ENCODE results near the gene JOSD1. TPM values are rescaled to one million over a fixed set of nuclear protein-coding genes. Genes with fewer than 3 reads are reported as not detected.

JOSD1 gene
- total and polyA plus RNA-seq, 4 donors = 3.4 to 20.6 (median 14.7) TPM

DNA sequence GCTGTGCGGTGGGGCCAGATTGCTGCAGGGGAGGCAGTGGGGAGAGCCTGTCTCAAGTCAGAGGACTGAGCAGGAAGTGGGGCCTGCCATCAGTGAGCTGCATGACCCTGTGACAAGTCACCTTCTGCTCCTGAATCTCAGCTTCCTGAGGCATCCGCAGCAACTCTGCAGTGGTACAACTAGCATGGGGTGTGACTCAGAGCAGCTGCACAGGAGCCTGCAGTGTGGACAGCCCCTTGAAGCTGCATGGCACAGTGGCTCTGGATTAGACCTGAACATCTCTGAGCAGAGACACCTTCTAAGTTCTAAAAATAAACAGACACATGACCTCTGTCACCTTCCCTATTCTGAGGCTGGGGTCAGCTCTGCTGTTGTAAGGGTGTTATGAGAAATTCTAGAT is 62.5 kb downstream of the JOSD1 start:
- no peaks in the 10 kb centered on the region for H3K27me3 ChIP-seq (ENCODE audit: control insufficient read depth in 4 of 4, insufficient read depth in 4 of 4, low read length in 3 of 4)
- TF ChIP-seq EGR1 (IDR thresholded peaks at IDR 0.05; ENCODE audit: low read depth in 2 of 2) (no peak), FOXA1 (IDR thresholded peaks at IDR 0.05) (no peak), HNF4G (IDR thresholded peaks at IDR 0.05) (no peak), FOXA2 (IDR thresholded peaks at IDR 0.05) (no peak), SP1 (IDR thresholded peaks at IDR 0.05) (no peak), RAD21 (IDR thresholded peaks at IDR 0.05) (no peak)
- H3K4me3 ChIP-seq (ENCODE audit: low read depth in 1 of 3, low read length in 3 of 3) = no peak overlapping the region
- H3K9me3 ChIP-seq (ENCODE audit: control insufficient read depth in 4 of 4, low read length in 3 of 4) = no peaks in the 10 kb centered on the region
- no peaks in the 10 kb centered on the region for H3K36me3 ChIP-seq (ENCODE audit: control insufficient read depth in 4 of 4, insufficient read depth in 3 of 4, low read depth in 1 of 4, low read length in 3 of 4)
- 89% methylated on average over 2 of the region's 2 CpGs for WGBS
- no peak for DNase-seq (ENCODE audit: low spot score)
- H3K27ac ChIP-seq (ENCODE audit: low read depth in 1 of 2, low read length in 2 of 2) = no peak overlapping the region
- no peaks in the 10 kb centered on the region for H3K4me1 ChIP-seq (ENCODE audit: control insufficient read depth in 4 of 4, insufficient read depth in 4 of 4, low read length in 3 of 4)
- no peak overlapping the region for H3K9ac ChIP-seq (ENCODE audit: low read depth in 1 of 2, low read length in 2 of 2)

Small RNAs within 50 kb of the gene (small RNA-seq; reads per million reads assigned to genes)
- gene AL021707.8 = not detected

Other genes starting within 250 kb of the JOSD1 start
- under 1 TPM in 1 of 2 donors, not detected in 1; 0.05 TPM for gene KCNJ4, start 245.7 kb downstream of the JOSD1 start, total RNA-seq
- not detected for gene KCNJ4, start 245.7 kb downstream of the JOSD1 start, polyA plus RNA-seq
- gene KDELR3, start 232.8 kb downstream of the JOSD1 start, total RNA-seq = 10 to 100 TPM in 1 of 2 donors, 1 to 10 TPM in 1; 8.1 to 12.8 TPM
- 10 to 100 TPM in 1 of 2 donors, 1 to 10 TPM in 1; 3.5 to 10.9 TPM for gene KDELR3, start 232.8 kb downstream of the JOSD1 start, polyA plus RNA-seq
- 100 to 1,000 TPM; 279 to 451 TPM for gene DDX17, start 194.6 kb downstream of the JOSD1 start, total RNA-seq
- 10 to 100 TPM; 46.3 to 67.3 TPM for gene DDX17, start 194.6 kb downstream of the JOSD1 start, polyA plus RNA-seq
- 1 to 10 TPM in 1 of 2 donors, under 1 TPM in 1; 0.25 to 6.8 TPM for gene DMC1, start 130.8 kb downstream of the JOSD1 start, total RNA-seq
- 1 to 10 TPM in 1 of 2 donors, not detected in 1; 1.1 TPM for gene DMC1, start 130.8 kb downstream of the JOSD1 start, polyA plus RNA-seq
- under 1 TPM; 0.05 to 0.42 TPM for gene FAM227A, start 44.6 kb downstream of the JOSD1 start, total RNA-seq
- under 1 TPM; 0.01 to 0.03 TPM for gene FAM227A, start 44.6 kb downstream of the JOSD1 start, polyA plus RNA-seq
- gene CBY1, start 44.3 kb downstream of the JOSD1 start, total RNA-seq = 1 to 10 TPM; 6.3 to 8.6 TPM
- 10 to 100 TPM in 1 of 2 donors, 1 to 10 TPM in 1; 9.3 to 14.9 TPM for gene CBY1, start 44.3 kb downstream of the JOSD1 start, polyA plus RNA-seq
- 10 to 100 TPM; 20.2 to 20.8 TPM for gene TOMM22, start 19.0 kb downstream of the JOSD1 start, total RNA-seq
- gene TOMM22, start 19.0 kb downstream of the JOSD1 start, polyA plus RNA-seq = 10 to 100 TPM; 21.9 to 44.3 TPM
- 10 to 100 TPM; 24.3 to 56.3 TPM for gene GTPBP1, start 5.0 kb upstream of the JOSD1 start, total RNA-seq
- 1 to 10 TPM; 5.3 to 7.8 TPM for gene GTPBP1, start 5.0 kb upstream of the JOSD1 start, polyA plus RNA-seq
- gene SUN2, start 55.1 kb upstream of the JOSD1 start, total RNA-seq = 100 to 1,000 TPM in 1 of 2 donors, 10 to 100 TPM in 1; 53.3 to 170 TPM
- 100 to 1,000 TPM in 1 of 2 donors, 10 to 100 TPM in 1; 13.1 to 110 TPM for gene SUN2, start 55.1 kb upstream of the JOSD1 start, polyA plus RNA-seq
- 1 to 10 TPM; 4.0 to 5.6 TPM for gene DNAL4, start 93.2 kb upstream of the JOSD1 start, total RNA-seq
- 1 to 10 TPM; 4.9 TPM for gene DNAL4, start 93.2 kb upstream of the JOSD1 start, polyA plus RNA-seq
- gene NPTXR, start 143.1 kb upstream of the JOSD1 start, total RNA-seq = under 1 TPM; 0.05 to 0.25 TPM
- gene NPTXR, start 143.1 kb upstream of the JOSD1 start, polyA plus RNA-seq = under 1 TPM; 0.07 to 0.45 TPM
- 10 to 100 TPM; 10.8 to 11.0 TPM for gene CBX6, start 171.3 kb upstream of the JOSD1 start, total RNA-seq
- 1 to 10 TPM; 7.3 to 9.6 TPM for gene CBX6, start 171.3 kb upstream of the JOSD1 start, polyA plus RNA-seq

All from liver (tissue), 10 donors.